HG02884 (cell line): ENCODE results near the gene PEAK1.
"Not testable (repeated sequence)": the region's sequence is repeated elsewhere in the genome, so short reads cannot be mapped to it uniquely, and the experiment has no call there.

ENCODE experiments used
- ATAC-seq: cut with Tn5 transposase; IDR thresholded peaks from one replicate; pipeline ENCODE4 v1.9.1; 2021; ENCODE audit warnings: mild to moderate bottlenecking, moderate library complexity; ENCODE audit not compliant: unreplicated experiment

PEAK1 gene

DNA sequence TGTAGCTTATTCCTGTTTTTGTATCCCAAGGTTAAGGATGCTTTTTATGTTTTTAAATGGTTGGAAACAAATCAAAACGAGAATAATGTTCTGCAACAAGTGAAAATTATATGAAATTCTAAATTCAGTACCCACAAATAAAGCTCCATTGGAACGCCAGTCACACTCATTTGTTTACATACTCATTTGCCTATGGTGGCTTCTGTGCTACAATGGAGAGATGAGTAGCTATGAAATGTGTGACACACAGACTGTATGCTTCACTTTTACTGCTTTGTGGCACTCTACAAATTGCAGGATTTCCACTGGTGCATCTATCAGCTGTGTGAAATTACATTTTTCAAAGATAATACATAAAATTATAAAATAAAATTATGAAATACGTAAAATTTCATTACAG, 236.8 kb downstream of the PEAK1 start:
- ATAC-seq: no peak

GRCh38 chr15:77181305-77182074, 238.4 kb downstream of the PEAK1 start:
- no peak for ATAC-seq

- ATAC-seq: no peak
These were observed 239.1 kb downstream of the PEAK1 start for GRCh38 chr15:77180757-77181156.

DNA sequence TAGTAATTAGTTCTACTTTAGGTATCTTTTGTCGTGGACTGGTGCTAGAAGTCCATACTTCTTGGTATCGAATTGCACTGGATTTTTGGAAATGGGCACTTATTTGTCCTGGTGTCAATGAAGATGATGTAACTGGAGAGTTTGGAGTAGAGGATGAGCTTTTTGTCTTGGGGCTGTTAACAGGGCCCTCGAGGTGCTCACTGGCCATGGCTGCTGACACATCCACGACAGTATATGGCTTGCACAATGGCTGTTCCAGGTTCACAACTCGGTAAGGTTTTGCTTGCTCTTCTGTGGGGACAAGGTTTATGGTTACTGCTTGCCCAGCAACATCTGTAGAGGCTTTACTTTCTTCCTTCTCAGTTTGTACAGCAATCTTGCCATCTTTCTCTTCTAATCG, 239.6 kb downstream of the PEAK1 start:
- ATAC-seq: no peak

GRCh38 chr15:77179541-77179998, 240.3 kb downstream of the PEAK1 start:
- no peak for ATAC-seq

GRCh38 chr15:77178411-77178810, 241.5 kb downstream of the PEAK1 start:
- ATAC-seq: no peak

GRCh38 chr15:77176148-77176547, 243.8 kb downstream of the PEAK1 start:
- ATAC-seq: not testable (repeated sequence)

GRCh38 chr15:77173487-77173886, 246.4 kb downstream of the PEAK1 start:
- ATAC-seq: no peak

- ATAC-seq: no peak
These were observed 248.5 kb downstream of the PEAK1 start for GRCh38 chr15:77171221-77171967.

DNA sequence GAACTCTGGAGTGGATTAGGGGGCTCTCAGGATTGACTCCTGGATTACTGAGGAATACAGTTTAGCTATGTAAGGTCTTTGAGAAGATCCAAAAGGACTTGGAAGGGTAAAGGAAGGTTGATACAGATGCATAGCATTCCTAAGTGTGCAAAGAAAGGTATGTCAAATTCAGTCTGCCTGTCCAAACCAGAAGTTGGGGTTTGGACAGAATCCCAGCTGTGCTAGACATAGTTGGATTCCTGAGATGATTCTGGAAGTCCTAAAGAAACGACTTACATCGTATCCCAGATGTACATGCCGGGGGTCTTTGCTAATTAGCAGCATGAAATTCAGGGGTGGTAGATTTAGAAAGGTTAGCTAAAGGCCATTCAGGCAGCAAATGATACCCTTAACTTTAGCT, 251.3 kb downstream of the PEAK1 start:
- no peak for ATAC-seq

DNA sequence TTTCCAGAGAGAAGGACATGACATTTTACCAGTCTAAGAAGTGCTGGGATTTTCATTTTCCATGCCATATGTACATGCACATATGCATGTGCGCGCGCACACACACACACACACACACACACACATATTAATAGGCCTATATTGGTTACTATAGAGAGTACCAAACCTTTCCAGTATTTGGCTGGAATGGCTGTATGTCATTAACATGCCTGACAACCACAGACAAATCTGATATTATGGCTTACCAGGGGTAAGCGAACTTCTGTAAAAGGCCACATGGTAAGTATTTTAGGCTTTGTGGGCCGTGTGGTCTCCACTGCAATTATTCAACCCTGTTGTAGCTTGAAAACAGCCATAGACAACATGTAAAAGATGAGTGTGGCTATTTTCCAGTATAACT, 251.8 kb downstream of the PEAK1 start:
- no peak for ATAC-seq

DNA sequence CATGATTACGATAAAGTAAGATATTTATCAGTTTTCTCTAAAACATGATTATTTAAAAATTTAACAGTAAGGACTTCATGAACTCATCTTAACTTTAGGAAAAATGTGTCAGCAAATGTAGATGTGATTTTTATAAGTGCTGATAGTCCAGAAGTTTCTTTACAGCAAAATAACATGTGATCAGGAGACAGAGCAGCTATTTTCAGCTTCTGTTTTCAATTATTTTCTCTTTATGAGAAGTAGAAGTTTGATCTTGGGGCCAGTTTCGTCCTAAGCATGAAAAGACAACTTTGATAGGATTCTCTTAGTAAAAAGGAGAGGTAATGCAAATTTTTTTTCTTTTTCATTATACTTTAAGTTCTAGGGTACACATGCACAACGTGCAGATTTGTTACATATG, 252.5 kb downstream of the PEAK1 start:
- no peak for ATAC-seq

- ATAC-seq: no peak
These were observed 256.0 kb downstream of the PEAK1 start for GRCh38 chr15:77163781-77164384.

GRCh38 chr15:77162872-77163633, 256.9 kb downstream of the PEAK1 start:
- ATAC-seq: no peak

GRCh38 chr15:77160562-77161478, 259.1 kb downstream of the PEAK1 start:
- no peak for ATAC-seq

- ATAC-seq: not testable (repeated sequence)
These were observed 263.9 kb downstream of the PEAK1 start for GRCh38 chr15:77156000-77156399.

DNA sequence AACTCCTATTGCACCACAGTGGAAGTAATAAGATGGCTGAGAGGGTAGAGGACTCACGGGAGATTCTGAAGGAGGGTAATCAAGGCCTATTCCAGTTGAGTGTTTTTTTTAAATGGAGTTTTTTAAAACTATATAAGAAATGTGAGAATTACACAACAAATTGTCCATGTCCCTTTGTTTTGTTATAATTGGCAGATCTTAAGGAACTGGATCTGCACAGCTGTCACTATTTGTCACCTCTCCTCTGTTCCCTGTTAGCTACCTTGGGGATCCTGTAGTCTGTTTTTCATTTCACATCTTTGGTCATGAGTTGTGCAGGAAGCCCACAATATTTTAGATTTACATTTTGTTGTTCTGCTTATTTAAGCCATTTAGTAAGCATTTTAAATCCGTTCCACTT, 271.7 kb downstream of the PEAK1 start:
- no peak for ATAC-seq

- no peak for ATAC-seq
These were observed 274.5 kb downstream of the PEAK1 start for GRCh38 chr15:77145370-77145769.

- no peak for ATAC-seq
These were observed 275.3 kb downstream of the PEAK1 start for GRCh38 chr15:77144492-77145070.

- ATAC-seq: no peak
These were observed 275.9 kb downstream of the PEAK1 start for GRCh38 chr15:77144026-77144425.
